ENCODE measurements around the gene PLP1. TPM values are rescaled to one million over a fixed set of nuclear protein-coding genes. Genes with fewer than 3 reads are reported as not detected.

PLP1 gene
- 10 to 100 TPM in 1 of 2 donors, 1 to 10 TPM in 1; 1.7 to 14.8 TPM for total RNA-seq

GRCh38 chrX:103776546-103776945 lies at the start of gene PLP1:
TSS of gene PLP1 (plus strand) at chrX:103776840. CDS start at chrX:103776996, 156 bp downstream.
- H3K27ac ChIP-seq = no peak within 1 kb of the TSS
- ATAC-seq (ENCODE audit: insufficient number of reproducible peaks, low FRiP score, low read depth) (no peak), DNase-seq (ENCODE audit: low spot score) (no peak)
- no peak within 1 kb of the TSS for H3K4me3 ChIP-seq
- H3K9me3 ChIP-seq = no peaks in the 10 kb centered on the region
- no peaks in the 10 kb centered on the region for H3K27me3 ChIP-seq (replicated peaks; ENCODE audit: insufficient read depth)
- no peaks in the 10 kb centered on the region for H3K36me3 ChIP-seq
- peaks cover 0 to 12% of the 10 kb centered on the region in 2 donors for H3K4me1 ChIP-seq (ENCODE audit: control insufficient read depth in 1 of 2, low read depth in 2 of 2)
- TF ChIP-seq CTCF (IDR thresholded peaks at IDR 0.05) = no peak

- no peak overlapping the region for H3K27ac ChIP-seq
- TF ChIP-seq CTCF (IDR thresholded peaks at IDR 0.05) = no peak
- no peak overlapping the region for H3K4me3 ChIP-seq
Measured at GRCh38 chrX:103727115-103727514, 49.5 kb upstream of the PLP1 start.

GRCh38 chrX:103729015-103729414 lies 47.6 kb upstream of the PLP1 start:
- Histone ChIP-seq H3K36me3 (no peaks in the 10 kb centered on the region), H3K27ac (no peak overlapping the region), H3K27me3 (replicated peaks; ENCODE audit: insufficient read depth) (no peaks in the 10 kb centered on the region), H3K4me1 (ENCODE audit: control insufficient read depth in 1 of 2, low read depth in 2 of 2) (peaks cover 0 to 15% of the 10 kb centered on the region in 2 donors), H3K9me3 (no peaks in the 10 kb centered on the region), H3K4me3 (no peak overlapping the region)
- TF ChIP-seq CTCF (IDR thresholded peaks at IDR 0.05) = no peak
- DNase-seq (ENCODE audit: low spot score) (no peak), ATAC-seq (ENCODE audit: insufficient number of reproducible peaks, low FRiP score, low read depth) (no peak)

More at GRCh38 chrX:103727115-103727514, 49.5 kb upstream of the PLP1 start:
- peaks cover 0 to 15% of the 10 kb centered on the region in 2 donors for H3K4me1 ChIP-seq (ENCODE audit: control insufficient read depth in 1 of 2, low read depth in 2 of 2)
- no peak for DNase-seq (ENCODE audit: low spot score)
- no peaks in the 10 kb centered on the region for H3K36me3 ChIP-seq
- H3K27me3 ChIP-seq (replicated peaks; ENCODE audit: insufficient read depth) = no peaks in the 10 kb centered on the region
- no peak for ATAC-seq (ENCODE audit: insufficient number of reproducible peaks, low FRiP score, low read depth)
- no peaks in the 10 kb centered on the region for H3K9me3 ChIP-seq

- H3K4me3 ChIP-seq = no peak overlapping the region
- H3K9me3 ChIP-seq = no peaks in the 10 kb centered on the region
- DNase-seq (ENCODE audit: low spot score) (no peak), ATAC-seq (ENCODE audit: insufficient number of reproducible peaks, low FRiP score, low read depth) (no peak)
- H3K4me1 ChIP-seq (ENCODE audit: control insufficient read depth in 1 of 2, low read depth in 2 of 2) = peaks cover 0 to 15% of the 10 kb centered on the region in 2 donors
- TF ChIP-seq CTCF (IDR thresholded peaks at IDR 0.05) = no peak
- H3K27me3 ChIP-seq (replicated peaks; ENCODE audit: insufficient read depth) = no peaks in the 10 kb centered on the region
- no peaks in the 10 kb centered on the region for H3K36me3 ChIP-seq
- peak overlapping the region in 1 of 2 donors; percentile 64 for H3K27ac ChIP-seq
Measured at GRCh38 chrX:103730147-103730795, 46.4 kb upstream of the PLP1 start.

- TF ChIP-seq CTCF (IDR thresholded peaks at IDR 0.05) = no peak
- no peaks in the 10 kb centered on the region for H3K9me3 ChIP-seq
- H3K4me3 ChIP-seq = no peak overlapping the region
- H3K4me1 ChIP-seq (ENCODE audit: control insufficient read depth in 1 of 2, low read depth in 2 of 2) = peaks cover 0 to 15% of the 10 kb centered on the region in 2 donors
- H3K36me3 ChIP-seq = no peaks in the 10 kb centered on the region
- no peak for DNase-seq (ENCODE audit: low spot score)
- H3K27me3 ChIP-seq (replicated peaks; ENCODE audit: insufficient read depth) = no peaks in the 10 kb centered on the region
- H3K27ac ChIP-seq = peak overlapping the region in 1 of 2 donors; percentile 64
- ATAC-seq (ENCODE audit: insufficient number of reproducible peaks, low FRiP score, low read depth) = no peak
Measured at GRCh38 chrX:103730796-103731493, 45.7 kb upstream of the PLP1 start.

All from thoracic aorta (tissue), 2 donors.